Activated naive CD8-positive, alpha-beta T cell treated with anti-CD3 and anti-CD28 coated beads, Interleukin-2, amount 50 U/mL, for 24 hours (primary cell): ENCODE results near the gene CYTH2.
A peak's percentile ranks its signal among the peaks of the same experiment; 100 is the strongest.

ENCODE experiments used
- ATAC-seq: fragments of 150-1000 bp; cut with Tn5 transposase; one replicate; pipeline ENCODE4 v1.10.0; 2021
- DNase-seq: peaks from one replicate; pipeline ENCODE4 v3.0.0; 2021
- H3K27ac Mint-ChIP-seq: one replicate; pipeline ENCODE4 v1.8.0; 2021; ENCODE audit warnings: mild to moderate bottlenecking, mixed read lengths
- H3K27me3 Mint-ChIP-seq: one replicate; pipeline ENCODE4 v1.8.0; 2021; ENCODE audit warnings: mixed read lengths
- H3K36me3 Mint-ChIP-seq: one replicate; pipeline ENCODE4 v1.8.0; 2021; ENCODE audit warnings: low read depth, mixed read lengths
- H3K4me1 Mint-ChIP-seq: one replicate; pipeline ENCODE4 v1.8.0; 2021; ENCODE audit warnings: mixed read lengths
- H3K4me3 Mint-ChIP-seq: one replicate; pipeline ENCODE4 v1.8.0; 2021; ENCODE audit warnings: mild to moderate bottlenecking, moderate library complexity, mixed read lengths
- H3K9me3 Mint-ChIP-seq: one replicate; pipeline ENCODE4 v1.8.0; 2021; ENCODE audit warnings: mixed read lengths

CYTH2 gene

DNA sequence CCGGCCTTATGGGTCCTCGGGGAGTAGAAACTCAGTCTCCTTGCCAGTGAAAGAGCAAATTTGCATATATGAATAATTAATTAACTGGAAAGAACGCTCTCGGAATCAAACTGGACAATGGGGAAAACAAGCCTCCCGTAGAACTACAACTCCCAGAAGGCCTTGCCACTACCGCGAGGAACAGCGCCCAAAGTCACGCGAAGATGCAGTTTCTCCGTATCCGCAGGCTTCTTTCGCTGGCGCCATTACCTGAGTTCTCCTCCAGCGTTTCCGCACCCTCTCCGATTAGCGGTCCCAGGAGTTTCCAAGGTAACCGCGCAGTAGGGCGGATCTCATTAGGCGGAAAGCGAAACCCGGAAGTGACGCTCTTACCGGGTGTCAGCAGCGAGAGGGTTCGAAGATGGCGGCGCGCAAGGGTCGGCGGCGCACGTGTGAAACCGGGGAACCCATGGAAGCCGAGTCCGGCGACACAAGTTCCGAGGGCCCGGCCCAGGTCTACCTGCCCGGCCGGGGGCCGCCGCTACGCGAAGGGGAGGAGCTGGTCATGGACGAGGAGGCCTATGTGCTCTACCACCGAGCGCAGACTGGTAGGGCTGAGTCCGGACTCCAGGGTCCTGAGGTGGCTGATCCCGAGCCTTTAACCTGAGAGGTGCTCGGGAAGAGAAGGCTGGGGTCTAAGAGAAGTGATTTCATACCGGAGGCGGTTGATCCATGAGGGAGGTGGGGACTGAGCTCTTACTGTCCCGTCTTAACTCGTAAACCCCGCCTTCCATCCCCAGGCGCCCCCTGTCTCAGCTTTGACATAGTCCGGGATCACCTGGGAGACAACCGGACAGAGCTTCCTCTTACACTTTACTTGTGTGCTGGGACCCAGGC, 23.3 kb upstream of the CYTH2 start, which contains the start of gene GRWD1:
TSS of gene GRWD1 (plus strand) at position 378 of the 876 bp plus-strand sequence. CDS start at position 401, 23 bp downstream.
- peak within 1 kb of the TSS; percentile 88 for H3K4me3 Mint-ChIP-seq
- H3K27me3 Mint-ChIP-seq: peaks cover 22% of the 10 kb centered on the region
- H3K9me3 Mint-ChIP-seq: no peaks in the 10 kb centered on the region
- peaks cover 38% of the 10 kb centered on the region for H3K36me3 Mint-ChIP-seq
- H3K4me1 Mint-ChIP-seq: peaks cover 41% of the 10 kb centered on the region
- H3K27ac Mint-ChIP-seq: peak within 1 kb of the TSS; percentile 91
- ATAC-seq: peak; percentile 94
- peak; percentile 91 for DNase-seq

DNA sequence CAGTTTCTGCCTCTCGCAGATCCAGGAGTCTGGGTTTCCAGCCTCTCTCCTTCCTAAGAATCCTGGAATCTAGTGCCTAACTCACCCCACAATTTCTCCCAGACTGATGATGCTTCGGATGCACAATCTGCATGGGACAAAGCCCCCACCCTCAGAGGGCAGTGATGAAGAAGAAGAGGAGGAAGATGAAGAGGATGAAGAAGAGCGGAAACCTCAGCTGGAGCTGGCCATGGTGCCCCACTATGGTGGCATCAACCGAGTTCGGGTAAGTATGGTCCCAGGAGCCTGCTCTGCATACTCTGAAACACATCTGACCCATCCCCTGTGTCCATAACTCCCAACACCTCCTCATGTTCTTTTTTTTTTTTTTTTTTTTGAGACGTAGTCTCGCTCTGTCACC, 22.6 kb upstream of the CYTH2 start:
- Mint-ChIP-seq H3K4me1 (peaks cover 43% of the 10 kb centered on the region), H3K9me3 (no peaks in the 10 kb centered on the region), H3K27ac (peak overlapping the region; percentile 91), H3K27me3 (peaks cover 19% of the 10 kb centered on the region), H3K4me3 (peak overlapping the region; percentile 88), H3K36me3 (peaks cover 42% of the 10 kb centered on the region)
- DNase-seq: no peak
- ATAC-seq: no peak

DNA sequence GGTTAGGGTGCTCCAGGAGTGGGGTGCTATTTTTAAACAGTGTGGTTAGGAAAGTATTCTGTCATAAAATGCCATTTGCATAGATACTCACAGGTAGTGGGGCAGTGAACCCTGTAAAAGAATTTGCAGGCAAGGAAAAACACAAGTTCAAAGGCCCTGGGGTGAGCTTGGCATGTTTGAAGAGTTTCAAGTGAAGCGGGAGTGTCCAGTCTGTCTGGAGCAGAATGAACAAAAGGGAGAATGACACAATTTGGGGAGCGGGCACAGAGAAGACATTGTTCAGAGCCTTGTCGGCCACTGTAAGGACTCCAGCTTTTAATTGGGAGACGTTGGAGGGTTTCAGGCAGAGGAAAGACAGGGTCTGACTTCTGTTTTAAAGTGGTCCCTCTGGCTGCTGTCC, 20.6 kb upstream of the CYTH2 start:
- ATAC-seq: no peak
- H3K27ac Mint-ChIP-seq: peak overlapping the region; percentile 20
- H3K4me1 Mint-ChIP-seq: peaks cover 40% of the 10 kb centered on the region
- no peak overlapping the region for H3K4me3 Mint-ChIP-seq
- no peaks in the 10 kb centered on the region for H3K9me3 Mint-ChIP-seq
- no peak for DNase-seq
- peaks cover 11% of the 10 kb centered on the region for H3K27me3 Mint-ChIP-seq
- peaks cover 45% of the 10 kb centered on the region for H3K36me3 Mint-ChIP-seq

DNA sequence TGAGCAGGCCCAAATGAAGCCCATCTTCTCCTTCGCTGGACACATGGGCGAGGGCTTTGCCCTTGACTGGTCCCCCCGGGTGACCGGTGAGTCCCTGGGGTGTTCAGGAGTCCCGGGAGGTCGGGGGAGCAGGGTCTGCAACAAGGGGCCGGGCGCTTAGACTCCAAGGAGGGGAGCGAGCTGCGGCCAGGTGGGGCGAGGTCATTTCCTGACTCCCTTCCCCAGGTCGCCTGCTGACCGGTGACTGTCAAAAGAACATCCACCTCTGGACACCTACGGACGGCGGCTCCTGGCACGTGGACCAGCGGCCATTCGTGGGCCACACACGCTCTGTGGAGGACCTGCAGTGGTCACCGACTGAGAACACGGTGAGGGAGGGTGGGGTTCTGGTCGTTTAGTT, 18.7 kb upstream of the CYTH2 start:
- H3K27ac Mint-ChIP-seq: no peak overlapping the region
- H3K9me3 Mint-ChIP-seq: no peaks in the 10 kb centered on the region
- H3K36me3 Mint-ChIP-seq: peaks cover 48% of the 10 kb centered on the region
- H3K27me3 Mint-ChIP-seq: no peaks in the 10 kb centered on the region
- ATAC-seq (no peak), DNase-seq (no peak)
- H3K4me3 Mint-ChIP-seq: no peak overlapping the region
- peaks cover 32% of the 10 kb centered on the region for H3K4me1 Mint-ChIP-seq

DNA sequence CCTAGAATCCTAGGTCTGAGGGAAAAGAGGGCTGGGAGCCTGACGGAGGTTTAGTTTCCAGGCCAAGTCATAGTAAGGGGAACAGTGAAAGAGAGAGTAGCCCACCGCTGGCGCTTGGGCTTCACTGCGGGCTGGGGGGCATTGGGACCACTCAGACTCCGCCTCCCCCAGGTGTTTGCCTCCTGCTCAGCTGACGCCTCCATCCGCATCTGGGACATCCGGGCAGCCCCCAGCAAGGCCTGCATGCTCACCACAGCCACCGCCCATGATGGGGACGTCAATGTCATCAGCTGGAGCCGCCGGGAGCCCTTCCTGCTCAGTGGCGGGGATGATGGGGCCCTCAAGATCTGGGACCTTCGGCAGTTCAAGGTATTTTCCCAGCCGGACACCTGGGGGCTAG, 18.3 kb upstream of the CYTH2 start:
- H3K36me3 Mint-ChIP-seq: peaks cover 46% of the 10 kb centered on the region
- no peak overlapping the region for H3K4me3 Mint-ChIP-seq
- H3K27ac Mint-ChIP-seq: no peak overlapping the region
- DNase-seq: no peak
- no peaks in the 10 kb centered on the region for H3K27me3 Mint-ChIP-seq
- H3K4me1 Mint-ChIP-seq: peaks cover 29% of the 10 kb centered on the region
- no peak for ATAC-seq
- no peaks in the 10 kb centered on the region for H3K9me3 Mint-ChIP-seq

DNA sequence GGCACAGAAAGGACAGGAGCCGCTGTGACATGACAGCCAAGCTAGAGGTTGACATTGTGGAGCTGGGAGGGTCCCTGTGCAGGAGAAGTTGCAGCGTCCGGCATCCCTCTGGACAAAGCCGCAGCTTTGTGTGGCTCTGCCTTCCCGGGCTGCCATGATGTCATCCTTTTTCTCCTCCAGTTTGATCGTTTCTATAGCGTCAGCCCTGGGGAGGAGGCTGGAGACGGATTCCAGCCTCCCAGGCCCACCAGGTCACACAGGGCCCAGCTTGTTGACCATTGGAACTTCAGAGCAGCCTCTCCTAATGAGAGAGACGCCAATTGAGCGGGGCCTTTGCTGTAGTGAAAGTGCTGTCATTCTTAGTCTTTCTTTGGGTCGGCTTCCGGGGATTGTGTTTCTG, 17.5 kb upstream of the CYTH2 start:
- no peaks in the 10 kb centered on the region for H3K9me3 Mint-ChIP-seq
- ATAC-seq: no peak

DNA sequence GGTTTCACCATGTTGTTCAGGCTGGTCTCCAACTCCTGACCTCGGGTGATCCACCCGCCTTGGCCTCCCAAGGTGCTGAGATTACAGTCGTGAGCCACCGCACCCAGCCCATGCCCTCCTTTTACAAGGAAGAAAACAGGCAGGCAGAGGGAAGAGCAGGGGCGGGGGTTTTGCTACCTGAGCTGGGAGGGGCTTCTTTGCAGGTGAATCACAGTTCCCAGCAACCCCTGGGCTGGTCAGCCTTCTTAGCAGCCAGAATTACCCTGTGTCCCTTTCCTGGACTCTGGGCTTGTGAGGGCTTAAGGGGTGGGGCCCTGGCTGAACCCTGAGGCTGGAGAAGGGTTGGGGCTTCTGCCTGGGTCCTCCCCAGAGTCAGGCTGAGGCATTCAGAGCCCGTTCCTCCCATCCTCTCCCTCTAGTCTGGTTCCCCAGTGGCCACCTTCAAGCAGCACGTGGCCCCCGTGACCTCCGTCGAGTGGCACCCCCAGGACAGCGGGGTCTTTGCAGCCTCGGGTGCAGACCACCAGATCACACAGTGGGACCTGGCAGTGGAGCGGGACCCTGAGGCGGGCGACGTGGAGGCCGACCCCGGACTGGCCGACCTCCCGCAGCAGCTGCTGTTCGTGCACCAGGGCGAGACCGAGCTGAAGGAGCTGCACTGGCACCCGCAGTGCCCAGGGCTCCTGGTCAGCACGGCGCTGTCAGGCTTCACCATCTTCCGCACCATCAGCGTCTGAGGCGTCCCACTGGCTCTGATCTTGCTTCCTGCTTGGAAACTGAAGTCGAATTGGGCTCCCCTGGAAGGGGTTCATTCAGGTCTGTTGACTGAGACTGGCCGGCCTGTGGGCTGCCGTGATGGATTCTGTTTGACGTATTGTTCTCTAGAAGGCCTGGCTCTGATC, 16.6 kb upstream of the CYTH2 start:
- peaks cover 34% of the 10 kb centered on the region for H3K36me3 Mint-ChIP-seq
- ATAC-seq (no peak), DNase-seq (no peak)
- H3K4me3 Mint-ChIP-seq: no peak overlapping the region
- H3K4me1 Mint-ChIP-seq: peaks cover 18% of the 10 kb centered on the region
- no peaks in the 10 kb centered on the region for H3K9me3 Mint-ChIP-seq
- no peak overlapping the region for H3K27ac Mint-ChIP-seq
- no peaks in the 10 kb centered on the region for H3K27me3 Mint-ChIP-seq

More for the DNA sequence above, 17.5 kb upstream of the CYTH2 start:
- Mint-ChIP-seq H3K27ac (no peak overlapping the region), H3K27me3 (no peaks in the 10 kb centered on the region), H3K4me1 (peaks cover 24% of the 10 kb centered on the region), H3K36me3 (peaks cover 39% of the 10 kb centered on the region), H3K4me3 (no peak overlapping the region)
- no peak for DNase-seq

DNA sequence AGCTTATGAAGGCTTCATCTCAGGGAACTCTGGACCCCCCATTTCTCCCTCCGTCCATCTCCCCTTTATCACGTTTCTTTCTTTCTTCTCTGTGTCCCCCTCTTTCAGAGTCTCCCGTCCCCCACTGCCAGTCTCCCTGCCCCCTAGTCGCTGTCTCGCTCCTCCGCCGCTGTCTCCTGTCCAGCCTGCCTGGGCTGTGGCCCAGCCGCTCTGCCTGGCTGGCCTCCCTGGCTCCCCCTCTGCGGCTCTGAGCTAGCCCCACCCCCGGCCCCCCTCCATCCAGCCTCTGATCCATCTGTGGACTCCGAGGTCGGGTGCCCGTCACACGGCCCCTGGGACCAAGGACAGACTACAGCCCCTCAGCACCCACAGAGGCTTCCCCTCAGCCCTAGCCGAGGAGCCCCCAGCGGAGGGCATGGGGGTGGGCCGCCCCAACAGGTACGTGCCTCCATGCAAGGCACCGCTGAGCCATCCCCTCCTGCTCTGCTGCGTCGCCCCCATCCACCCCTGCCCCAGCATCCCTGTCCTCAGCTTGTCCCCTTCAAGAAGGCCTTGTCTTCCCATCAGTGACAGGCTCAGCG, 14.9 kb upstream of the CYTH2 start:
- Mint-ChIP-seq H3K36me3 (peaks cover 28% of the 10 kb centered on the region), H3K4me3 (no peak overlapping the region), H3K27me3 (no peaks in the 10 kb centered on the region), H3K4me1 (peaks cover 8% of the 10 kb centered on the region), H3K9me3 (no peaks in the 10 kb centered on the region), H3K27ac (no peak overlapping the region)
- no peak for ATAC-seq
- DNase-seq: no peak

DNA sequence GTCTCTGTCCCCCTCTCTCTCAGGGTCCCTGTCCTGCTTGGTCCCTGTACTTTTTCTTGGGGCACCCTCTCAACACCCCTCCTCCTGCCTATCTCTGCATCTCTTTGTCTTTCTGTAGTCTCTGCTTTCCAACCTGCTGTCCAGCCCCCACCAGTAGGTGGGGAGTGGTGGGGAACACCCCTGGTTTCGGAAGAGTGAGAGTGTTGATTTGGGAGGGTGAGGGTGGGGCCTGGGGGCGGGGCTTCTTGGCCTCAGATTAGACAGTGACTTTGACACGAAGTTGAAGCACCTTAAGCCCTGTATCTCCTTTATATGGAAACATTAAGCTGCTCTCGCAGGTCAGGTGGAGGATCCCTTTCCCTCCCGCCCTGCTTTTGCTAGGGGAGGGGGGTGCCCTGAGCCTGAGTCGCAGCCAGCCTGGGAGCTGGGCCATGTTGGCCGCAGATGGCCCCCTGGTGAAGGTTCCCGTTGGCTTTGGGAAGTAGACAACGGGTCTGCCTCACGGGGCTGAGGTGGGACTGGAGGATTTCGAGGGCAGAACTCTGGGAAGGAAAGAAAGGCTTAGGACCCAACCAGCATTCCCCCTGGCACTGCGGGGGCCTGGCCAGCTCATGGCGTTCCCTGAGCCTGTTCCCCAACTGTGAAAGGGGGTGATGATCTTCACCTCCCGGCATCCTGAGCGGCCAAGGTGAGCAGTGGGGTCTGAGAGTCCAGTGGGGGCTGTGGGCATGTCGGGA, 13.8 kb upstream of the CYTH2 start, which contains the start of gene KCNJ14:
TSS of gene KCNJ14 (plus strand) at position 404 of the 737 bp plus-strand sequence. CDS start 6,151 bp downstream, outside the sequence.
- no peaks in the 10 kb centered on the region for H3K27me3 Mint-ChIP-seq
- no peak within 1 kb of the TSS for H3K27ac Mint-ChIP-seq
- no peak for ATAC-seq
- H3K4me1 Mint-ChIP-seq: peaks cover 8% of the 10 kb centered on the region
- H3K4me3 Mint-ChIP-seq: no peak within 1 kb of the TSS
- no peaks in the 10 kb centered on the region for H3K9me3 Mint-ChIP-seq
- no peak for DNase-seq
- H3K36me3 Mint-ChIP-seq: peaks cover 27% of the 10 kb centered on the region

DNA sequence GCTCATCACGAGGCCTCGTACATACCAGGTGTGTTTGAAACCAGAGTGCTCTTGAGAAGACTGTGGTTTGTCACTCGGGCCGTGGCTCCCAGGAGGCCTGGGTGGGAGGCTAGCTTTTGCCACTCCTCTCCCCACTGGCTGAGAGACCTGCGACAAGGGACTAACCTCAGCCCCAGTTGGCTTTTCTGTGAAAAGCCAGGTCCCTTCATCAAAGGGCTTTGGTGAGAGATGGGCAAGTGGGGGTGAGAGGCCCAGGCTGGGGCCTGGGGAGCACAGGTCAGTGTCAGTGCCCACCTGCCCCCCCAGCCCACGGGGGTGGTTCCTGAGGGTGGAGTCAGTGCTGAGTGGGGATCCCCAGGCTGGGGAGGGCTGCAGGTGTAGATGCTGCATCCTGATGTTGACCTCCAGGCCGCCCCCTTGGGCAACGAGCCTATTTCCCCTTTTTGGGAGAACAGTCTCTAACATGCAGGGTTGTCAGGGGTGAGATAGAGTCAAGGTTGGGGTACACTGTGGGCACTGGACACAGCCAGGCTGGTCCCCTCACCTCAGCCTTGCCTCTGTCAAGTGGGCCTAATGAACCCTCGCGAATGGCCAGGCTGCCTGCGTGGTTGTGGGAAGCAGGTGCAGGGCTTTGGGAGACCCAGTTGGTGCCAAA, 13.1 kb upstream of the CYTH2 start:
- Mint-ChIP-seq H3K36me3 (peaks cover 28% of the 10 kb centered on the region), H3K9me3 (no peaks in the 10 kb centered on the region), H3K27me3 (no peaks in the 10 kb centered on the region), H3K4me3 (no peak overlapping the region), H3K4me1 (peaks cover 8% of the 10 kb centered on the region), H3K27ac (no peak overlapping the region)
- no peak for DNase-seq
- no peak for ATAC-seq

DNA sequence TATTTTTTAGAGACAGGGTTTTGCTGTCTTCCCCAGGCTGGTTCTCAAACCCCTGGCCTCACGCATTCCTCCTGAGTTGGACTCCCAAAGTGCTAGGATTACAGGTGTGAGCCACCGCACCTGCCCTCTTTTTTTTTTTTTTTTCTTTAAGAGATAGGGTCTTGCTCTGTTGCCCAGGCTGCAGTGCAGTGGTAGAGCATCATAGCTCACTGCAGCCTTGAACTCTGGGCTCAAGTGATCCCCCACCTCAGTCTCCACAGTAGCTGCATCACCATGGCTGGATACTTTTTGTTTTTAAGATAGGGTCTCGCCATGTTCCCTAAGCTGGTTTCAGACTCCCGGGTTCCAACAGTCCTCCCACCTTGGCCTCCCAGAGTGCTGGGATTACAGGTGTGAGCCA, 12.3 kb upstream of the CYTH2 start:
- Mint-ChIP-seq H3K4me3 (no peak overlapping the region), H3K27me3 (no peaks in the 10 kb centered on the region), H3K27ac (no peak overlapping the region), H3K36me3 (peaks cover 22% of the 10 kb centered on the region), H3K9me3 (no peaks in the 10 kb centered on the region), H3K4me1 (peaks cover 6% of the 10 kb centered on the region)
- DNase-seq (no peak), ATAC-seq (no peak)

DNA sequence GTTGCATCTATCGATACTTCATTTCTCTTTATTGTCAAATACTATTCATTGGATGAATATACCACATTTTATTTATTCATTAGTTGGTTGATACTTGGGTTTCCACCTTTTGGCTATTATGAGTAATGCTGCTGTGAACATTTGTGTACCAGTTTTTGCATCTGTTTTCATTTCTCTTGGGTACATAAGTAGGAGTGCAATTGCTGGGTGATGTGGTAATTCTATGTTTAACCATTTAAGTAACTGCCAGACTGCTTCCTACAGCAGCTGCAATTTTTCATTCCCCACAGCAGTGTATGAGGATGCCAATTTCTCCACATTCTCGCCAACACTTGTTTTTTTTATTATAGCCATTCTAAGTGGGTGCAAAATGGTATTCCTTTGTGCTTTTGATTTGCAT, 11.2 kb upstream of the CYTH2 start:
- H3K4me1 Mint-ChIP-seq: peaks cover 6% of the 10 kb centered on the region
- DNase-seq: no peak
- H3K9me3 Mint-ChIP-seq: no peaks in the 10 kb centered on the region
- H3K4me3 Mint-ChIP-seq: no peak overlapping the region
- peaks cover 24% of the 10 kb centered on the region for H3K36me3 Mint-ChIP-seq
- ATAC-seq: no peak
- H3K27me3 Mint-ChIP-seq: no peaks in the 10 kb centered on the region
- no peak overlapping the region for H3K27ac Mint-ChIP-seq

DNA sequence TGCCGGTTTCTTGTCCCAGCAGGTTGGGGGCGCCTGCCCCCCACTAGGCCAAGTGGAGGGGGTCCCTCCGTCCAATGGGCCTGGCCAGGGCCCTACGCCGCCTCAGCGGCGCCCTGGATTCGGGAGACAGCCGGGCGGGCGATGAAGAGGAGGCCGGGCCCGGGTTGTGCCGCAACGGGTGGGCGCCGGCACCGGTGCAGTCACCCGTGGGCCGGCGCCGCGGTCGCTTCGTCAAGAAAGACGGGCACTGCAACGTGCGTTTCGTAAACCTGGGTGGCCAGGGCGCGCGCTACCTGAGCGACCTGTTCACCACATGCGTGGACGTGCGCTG, 7.6 kb upstream of the CYTH2 start:
- H3K4me3 Mint-ChIP-seq: no peak overlapping the region
- ATAC-seq (no peak), DNase-seq (no peak)
- H3K36me3 Mint-ChIP-seq: peaks cover 20% of the 10 kb centered on the region
- H3K4me1 Mint-ChIP-seq: no peaks in the 10 kb centered on the region
- H3K9me3 Mint-ChIP-seq: no peaks in the 10 kb centered on the region
- H3K27ac Mint-ChIP-seq: no peak overlapping the region
- H3K27me3 Mint-ChIP-seq: no peaks in the 10 kb centered on the region
